NB4 (cell line): ENCODE data around the gene AKAP7.
"Not testable (repeated sequence)": the region's sequence is repeated elsewhere in the genome, so short reads cannot be mapped to it uniquely, and the experiment has no call there.

ENCODE experiments used
- DNase-seq: peaks from one replicate; pipeline ENCODE4 v3.0.0; 2010; ENCODE audit warnings: low read depth
- H3K4me3 ChIP-seq: one replicate; pipeline ENCODE4 v1.5.1; 2011; ENCODE audit warnings: mild to moderate bottlenecking, low read depth, low read length, moderate library complexity
- MYC ChIP-seq: IDR thresholded peaks from 2 replicates; pipeline ENCODE4 v1.6.1; 2011; ENCODE audit warnings: low read depth, low read length
- POLR2A ChIP-seq: IDR thresholded peaks from 2 replicates; pipeline ENCODE4 v1.6.1; 2011; ENCODE audit warnings: mild to moderate bottlenecking; ENCODE audit not compliant: insufficient read length; ENCODE audit errors: extremely low read depth
- TF ChIP-seq, protein P1 (sequence below): IDR thresholded peaks from 2 replicates; pipeline ENCODE4 v1.6.1; 2011; ENCODE audit warnings: low read depth, low read length
- TF ChIP-seq, protein P2 (sequence below): IDR thresholded peaks from one replicate; pipeline ENCODE4 v1.5.1; 2012; ENCODE audit warnings: low read depth, low read length

The AKAP7 gene

DNA sequence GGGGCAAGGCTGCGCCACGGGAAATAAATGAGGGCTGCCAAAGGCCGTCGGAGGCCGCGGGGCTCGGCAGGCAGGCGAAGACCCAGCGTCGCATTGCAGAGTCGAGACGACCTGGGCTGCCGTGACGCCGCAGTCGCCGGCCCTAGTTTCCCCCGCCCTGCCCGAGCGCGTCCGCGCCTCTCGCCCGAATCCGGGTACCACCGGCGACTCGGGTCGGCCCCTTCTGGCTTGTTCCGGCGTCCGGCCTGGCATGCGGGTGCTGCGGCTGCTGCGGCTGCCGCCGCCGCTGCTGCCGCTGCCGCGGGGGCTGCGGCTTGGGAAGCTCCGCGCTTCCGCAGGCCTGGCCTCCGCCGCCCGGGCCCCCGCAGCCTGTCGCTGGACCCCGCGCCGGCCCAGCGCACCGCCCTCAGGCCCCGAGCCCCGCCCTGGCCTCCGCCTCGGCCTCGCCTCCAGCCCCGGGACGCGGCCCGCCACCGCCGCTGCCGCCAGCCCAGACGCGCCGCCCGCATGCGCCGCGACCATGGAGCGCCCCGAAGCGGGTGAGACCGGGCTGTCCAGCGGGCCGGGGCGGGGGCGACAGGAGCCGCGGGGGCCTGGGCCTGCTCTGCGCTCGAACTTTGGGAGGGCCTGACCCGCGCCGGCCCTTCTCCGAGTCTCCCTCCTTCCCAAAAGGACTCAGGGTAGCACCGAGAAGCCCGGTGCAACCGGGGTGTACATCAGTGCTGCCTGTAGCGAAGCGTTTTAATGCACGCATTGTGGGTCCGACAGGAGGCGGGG, at the start of gene AKAP7:
TSS of gene AKAP7 (plus strand) at position 224 of the 777 bp plus-strand sequence. CDS start at position 521, 297 bp downstream.
- DNase-seq: peak; percentile 82
- TF ChIP-seq POLR2A: peak; percentile 48
- TF ChIP-seq, protein P1, sequence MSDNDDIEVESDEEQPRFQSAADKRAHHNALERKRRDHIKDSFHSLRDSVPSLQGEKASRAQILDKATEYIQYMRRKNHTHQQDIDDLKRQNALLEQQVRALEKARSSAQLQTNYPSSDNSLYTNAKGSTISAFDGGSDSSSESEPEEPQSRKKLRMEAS: peak; percentile 32; the same call in 1 of the 2 replicates
- TF ChIP-seq MYC: peak; percentile 39; the same call in 1 of the 2 replicates
- TF ChIP-seq, protein P2, sequence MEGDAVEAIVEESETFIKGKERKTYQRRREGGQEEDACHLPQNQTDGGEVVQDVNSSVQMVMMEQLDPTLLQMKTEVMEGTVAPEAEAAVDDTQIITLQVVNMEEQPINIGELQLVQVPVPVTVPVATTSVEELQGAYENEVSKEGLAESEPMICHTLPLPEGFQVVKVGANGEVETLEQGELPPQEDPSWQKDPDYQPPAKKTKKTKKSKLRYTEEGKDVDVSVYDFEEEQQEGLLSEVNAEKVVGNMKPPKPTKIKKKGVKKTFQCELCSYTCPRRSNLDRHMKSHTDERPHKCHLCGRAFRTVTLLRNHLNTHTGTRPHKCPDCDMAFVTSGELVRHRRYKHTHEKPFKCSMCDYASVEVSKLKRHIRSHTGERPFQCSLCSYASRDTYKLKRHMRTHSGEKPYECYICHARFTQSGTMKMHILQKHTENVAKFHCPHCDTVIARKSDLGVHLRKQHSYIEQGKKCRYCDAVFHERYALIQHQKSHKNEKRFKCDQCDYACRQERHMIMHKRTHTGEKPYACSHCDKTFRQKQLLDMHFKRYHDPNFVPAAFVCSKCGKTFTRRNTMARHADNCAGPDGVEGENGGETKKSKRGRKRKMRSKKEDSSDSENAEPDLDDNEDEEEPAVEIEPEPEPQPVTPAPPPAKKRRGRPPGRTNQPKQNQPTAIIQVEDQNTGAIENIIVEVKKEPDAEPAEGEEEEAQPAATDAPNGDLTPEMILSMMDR: no peak
- H3K4me3 ChIP-seq: peak within 1 kb of the TSS; percentile 58

DNA sequence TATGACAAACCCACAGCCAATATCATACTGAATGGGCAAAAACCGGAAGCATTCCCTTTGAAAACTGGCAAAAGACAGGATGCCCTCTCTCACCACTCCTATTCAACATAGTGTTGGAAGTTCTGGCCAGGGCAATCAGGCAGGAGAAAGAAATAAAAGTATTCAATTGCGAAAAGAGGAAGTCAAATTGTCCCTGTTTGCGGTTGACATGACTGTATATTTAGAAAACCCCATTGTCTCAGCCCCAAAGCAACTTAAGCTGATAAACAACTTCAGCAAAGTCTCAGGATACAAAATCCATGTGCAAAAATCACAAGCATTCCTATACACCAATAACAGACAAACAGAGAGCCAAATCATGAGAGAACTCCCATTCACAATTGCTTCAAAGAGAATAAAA, 44.9 kb upstream of the AKAP7 start:
- DNase-seq: peak; percentile 62
- H3K4me3 ChIP-seq: not testable (repeated sequence)

DNA sequence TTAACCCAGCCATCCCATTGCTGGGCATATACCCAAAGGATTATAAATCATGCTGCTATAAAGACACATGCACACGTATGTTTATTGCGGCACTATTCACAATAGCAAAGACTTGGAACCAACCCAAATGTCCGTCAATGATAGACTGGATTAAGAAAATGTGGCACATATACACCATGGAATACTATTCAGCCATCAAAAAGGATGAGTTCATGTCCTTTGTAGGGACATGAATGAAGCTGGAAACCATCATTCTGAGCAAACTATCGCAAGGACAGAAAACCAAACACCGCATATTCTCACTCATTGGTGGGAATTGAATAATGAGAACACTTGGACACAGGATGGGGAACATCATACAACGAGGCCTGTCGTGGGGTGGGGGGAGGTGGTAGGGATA, 43.3 kb upstream of the AKAP7 start:
- not testable (repeated sequence) for DNase-seq, H3K4me3 ChIP-seq

DNA sequence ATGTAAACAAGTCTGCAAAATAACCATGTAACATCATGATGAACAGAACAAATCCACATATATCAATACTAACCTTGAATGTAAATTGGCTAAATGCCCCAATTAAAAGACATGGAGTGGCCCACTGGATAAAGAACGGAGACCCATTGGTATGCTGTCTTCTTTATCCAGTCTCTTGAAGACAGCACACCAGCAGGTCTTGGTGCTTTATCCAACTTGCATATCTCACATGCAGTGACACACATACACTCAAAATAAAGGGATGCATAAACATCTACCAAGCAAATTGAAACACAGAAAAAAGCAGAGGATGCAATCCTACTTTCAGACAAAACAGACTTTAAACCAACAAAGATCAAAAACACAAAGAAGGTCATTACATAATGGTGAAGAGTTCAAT, 41.9 kb upstream of the AKAP7 start:
- TF ChIP-seq MYC: no peak
- TF ChIP-seq, protein P1: no peak
- no peak for TF ChIP-seq POLR2A
- TF ChIP-seq, protein P2: no peak
- no peak for DNase-seq
- H3K4me3 ChIP-seq: no peak overlapping the region

DNA sequence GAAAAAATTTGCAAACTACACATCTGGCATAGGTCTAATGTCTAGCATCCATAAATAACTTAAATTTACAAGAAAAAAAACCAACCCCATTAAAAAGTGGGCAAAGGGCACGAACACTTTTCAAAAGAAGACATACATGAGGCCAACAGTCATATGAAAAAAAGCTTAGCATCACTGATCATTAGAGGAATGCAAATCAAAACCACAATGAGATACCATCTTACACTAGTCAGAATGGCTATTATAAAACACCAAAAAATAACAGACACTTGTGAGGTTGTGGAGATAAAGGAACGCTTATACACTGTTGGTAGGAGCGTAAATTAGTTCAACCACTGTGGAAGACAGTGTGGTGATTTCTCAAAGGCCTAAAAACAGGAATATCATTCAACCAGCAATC, 38.5 kb upstream of the AKAP7 start:
- TF ChIP-seq, protein P2: no peak
- no peak for TF ChIP-seq POLR2A
- TF ChIP-seq MYC: no peak
- TF ChIP-seq, protein P1: no peak
- no peak for DNase-seq
- H3K4me3 ChIP-seq: no peak overlapping the region

DNA sequence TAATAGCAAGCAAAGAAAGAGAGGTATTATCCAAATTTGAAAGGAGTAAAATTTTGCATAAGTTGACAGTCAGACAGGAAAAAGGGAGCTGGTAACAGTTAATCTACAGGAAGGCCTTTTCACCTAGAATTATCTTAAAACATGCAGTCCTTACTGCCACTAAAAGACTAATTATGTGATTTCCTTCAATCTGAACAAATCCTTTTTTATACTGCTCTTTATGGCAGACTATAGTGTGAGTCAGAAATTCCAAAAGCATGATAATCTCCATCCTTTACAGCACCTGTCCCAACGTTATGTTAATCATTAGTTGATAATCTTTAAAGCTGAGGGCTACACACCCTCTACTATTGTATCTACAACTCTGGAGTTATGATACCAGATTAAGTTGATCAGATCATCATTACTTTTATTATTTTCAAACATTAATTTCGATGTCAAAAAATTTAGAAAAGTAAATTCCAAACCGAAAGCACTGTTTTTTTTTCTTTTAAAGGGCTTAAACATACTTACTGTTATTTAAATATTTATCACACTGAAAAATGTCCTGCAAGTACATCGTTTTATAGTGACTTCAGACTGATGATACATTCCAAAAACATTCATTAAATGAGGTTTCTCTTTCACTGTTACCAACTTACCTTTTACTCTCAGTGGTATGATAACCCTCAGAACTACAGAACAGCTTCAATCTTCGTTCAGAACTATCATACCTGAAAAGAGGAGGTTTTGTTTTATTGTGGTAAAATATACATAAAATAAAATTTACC, 33.2 kb upstream of the AKAP7 start:
- no peak for DNase-seq
- no peak overlapping the region for H3K4me3 ChIP-seq
- no peak for TF ChIP-seq MYC
- TF ChIP-seq, protein P1: no peak
- TF ChIP-seq, protein P2: no peak
- TF ChIP-seq POLR2A: no peak

DNA sequence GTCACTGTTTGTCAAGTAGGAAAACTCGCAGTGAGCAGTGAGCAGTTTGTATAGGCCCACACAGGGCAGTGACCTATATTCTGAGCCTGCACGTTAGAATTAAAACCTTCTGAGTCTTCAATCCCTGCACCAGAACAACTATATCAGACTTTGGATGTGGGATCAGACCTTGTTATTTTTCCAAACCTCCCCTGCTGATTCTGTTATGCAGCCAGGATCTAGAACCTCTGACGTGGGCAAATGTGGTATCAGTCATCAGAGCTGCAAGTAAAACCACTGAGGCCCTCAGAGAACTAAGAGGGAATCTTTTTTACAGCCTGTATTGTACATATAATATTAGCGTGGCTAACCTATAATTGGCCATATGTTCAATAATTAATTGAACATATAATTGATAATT, 32.0 kb upstream of the AKAP7 start:
- no peak overlapping the region for H3K4me3 ChIP-seq
- TF ChIP-seq, protein P2: no peak
- DNase-seq: no peak
